ENCODE data around the gene CDK17.
"Not testable (repeated sequence)": the region's sequence is repeated elsewhere in the genome, so short reads cannot be mapped to it uniquely, and the experiment has no call there.

The CDK17 gene

DNA sequence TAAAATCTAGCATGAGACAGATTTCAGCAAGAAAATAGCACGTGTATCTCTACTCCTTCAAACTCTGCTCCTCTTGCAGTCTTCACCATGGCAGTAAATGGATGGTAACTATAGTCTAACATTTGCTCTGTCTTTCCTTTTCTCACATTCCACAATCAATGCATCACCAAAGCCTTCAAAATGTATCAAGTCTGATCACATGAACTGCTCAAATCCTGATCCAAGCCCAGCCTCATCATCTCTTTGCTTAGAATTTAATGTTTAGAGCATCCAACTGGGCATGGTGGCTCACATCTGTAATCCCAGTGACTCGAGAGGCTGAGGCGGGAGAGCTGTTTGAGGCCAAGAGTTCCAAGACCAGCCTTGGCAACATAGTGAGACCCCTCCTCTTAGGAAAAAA is 45.9 kb downstream of the CDK17 start:
- DNase-seq (ENCODE audit: low spot score), result no peak

GRCh38 chr12:96352161-96352835 is 47.9 kb downstream of the CDK17 start:
- no peak for DNase-seq (ENCODE audit: low spot score)

DNA sequence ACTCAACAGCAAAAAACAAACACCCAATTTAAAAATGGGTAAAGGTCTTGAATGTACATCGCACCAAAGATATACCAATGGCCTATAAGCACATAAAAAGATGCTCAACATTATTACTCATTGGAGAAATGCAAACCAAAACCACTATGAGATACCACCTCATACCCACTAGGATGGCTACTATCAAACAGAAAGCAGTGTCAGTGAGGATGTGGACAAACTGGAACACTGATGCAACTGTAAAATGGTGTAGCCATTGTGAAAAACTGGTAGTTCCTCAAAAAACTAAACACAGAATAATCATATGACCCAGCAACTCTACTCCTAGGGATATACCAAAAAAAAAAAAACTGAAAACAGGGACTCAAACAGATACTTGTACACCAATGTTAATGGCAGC is 49.3 kb downstream of the CDK17 start:
- no peak for DNase-seq (ENCODE audit: low spot score)

DNA sequence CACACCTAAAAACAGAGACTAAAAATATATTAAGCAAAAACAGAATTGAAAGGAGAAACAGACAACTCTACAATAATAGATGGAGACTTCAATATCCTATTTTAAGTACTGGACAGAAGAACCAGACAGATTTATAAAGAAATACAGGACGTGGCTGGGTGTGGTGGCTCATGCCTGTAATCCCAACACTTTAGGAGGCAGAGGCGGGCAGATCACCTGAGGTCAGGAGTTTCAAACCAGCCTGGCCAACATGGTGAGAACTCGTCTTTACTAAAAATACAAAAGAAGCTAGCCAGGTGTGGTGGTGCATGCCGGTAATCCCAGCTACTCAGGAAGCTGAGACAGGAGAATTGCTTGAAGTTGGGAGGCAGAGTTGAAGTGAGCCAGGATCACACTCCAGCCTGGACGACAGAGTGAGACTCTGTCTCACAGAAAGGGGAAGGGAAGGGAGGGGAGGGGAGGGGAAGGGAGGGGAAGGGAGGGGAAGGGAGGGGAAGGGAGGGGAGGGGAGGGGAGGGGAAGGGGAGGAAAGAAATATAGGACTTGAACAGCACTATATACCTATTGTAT is 53.0 kb downstream of the CDK17 start:
- no peak for DNase-seq (ENCODE audit: low spot score)

GRCh38 chr12:96346716-96347115 is 53.5 kb downstream of the CDK17 start:
- not testable (repeated sequence) for DNase-seq (ENCODE audit: low spot score)

GRCh38 chr12:96344124-96344695 is 56.0 kb downstream of the CDK17 start:
- DNase-seq (ENCODE audit: low spot score), result no peak

DNA sequence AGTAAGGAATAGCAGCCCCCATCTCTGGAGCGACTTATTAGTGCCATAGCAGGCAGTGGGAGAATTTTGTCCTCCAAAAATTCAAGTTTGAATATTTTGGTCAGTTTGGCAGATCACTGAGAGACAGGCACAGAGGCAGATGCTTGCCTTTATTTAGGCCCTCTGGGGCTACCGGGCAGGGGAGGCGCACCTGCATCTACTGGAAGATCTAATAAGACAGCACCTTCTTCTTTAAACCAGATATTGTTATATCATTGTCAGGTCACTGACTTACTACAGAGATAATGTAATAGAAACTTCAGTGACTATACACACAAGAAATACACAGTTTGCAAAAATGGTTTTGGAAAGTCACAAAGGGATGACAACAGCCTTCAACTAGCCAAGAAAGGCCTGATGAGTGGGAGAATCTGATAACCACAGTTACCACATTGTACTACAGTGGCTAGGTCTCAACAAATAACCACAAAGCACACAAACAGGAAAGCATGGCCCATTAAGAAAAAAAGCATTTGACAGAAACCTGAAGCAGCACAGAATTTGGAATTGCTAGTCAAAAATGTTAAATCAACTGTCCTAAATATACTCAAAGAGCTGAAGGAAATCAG is 56.8 kb downstream of the CDK17 start:
- DNase-seq (ENCODE audit: low spot score), result no peak

DNA sequence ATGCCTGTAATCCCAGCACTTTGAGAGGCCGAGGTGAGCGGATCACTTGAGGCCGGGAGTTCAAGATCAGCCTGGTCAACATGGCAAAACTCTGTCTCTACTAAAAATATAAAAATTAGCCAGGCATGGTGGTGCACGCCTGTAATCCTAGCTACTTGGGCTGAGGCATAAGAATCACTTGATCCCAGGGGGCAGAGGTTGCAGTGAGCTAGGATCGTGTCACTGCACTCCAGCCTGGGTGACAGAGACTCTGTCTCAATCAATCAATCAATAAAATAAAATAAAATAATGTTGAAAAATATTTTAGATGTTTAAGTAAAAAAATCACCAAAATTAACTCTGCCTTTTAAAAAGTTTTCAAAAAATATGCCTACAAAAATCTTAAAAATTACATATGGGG is 60.6 kb downstream of the CDK17 start:
- DNase-seq (ENCODE audit: low spot score), result not testable (repeated sequence)

DNA sequence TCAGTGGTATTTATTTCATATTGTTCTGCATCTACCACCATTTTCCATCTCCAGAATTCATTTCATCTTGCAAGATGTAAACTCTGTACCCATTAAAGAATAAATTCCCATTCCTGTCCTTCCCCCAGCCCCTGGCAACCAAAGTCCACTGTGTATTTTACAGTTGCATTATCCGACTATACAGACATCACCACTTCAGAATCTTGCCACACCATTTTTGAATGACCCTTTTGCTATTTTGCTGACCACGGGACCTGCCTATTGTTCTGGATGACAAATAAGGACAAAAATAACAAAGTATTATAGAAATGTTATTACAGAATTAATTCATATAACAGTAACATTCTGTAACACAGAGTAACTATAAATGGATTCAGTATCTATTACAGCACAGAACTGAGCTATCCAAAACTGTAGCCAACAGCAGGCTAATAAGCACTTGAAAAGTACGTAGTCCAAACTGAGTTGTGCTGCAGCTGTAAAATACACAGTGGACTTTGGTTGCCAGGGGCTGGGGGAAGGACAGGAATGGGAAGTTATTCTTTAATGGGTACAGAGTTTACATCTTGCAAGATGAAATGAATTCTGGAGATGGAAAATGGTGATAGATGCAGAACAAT is 61.3 kb downstream of the CDK17 start:
- DNase-seq (ENCODE audit: low spot score), result no peak

DNA sequence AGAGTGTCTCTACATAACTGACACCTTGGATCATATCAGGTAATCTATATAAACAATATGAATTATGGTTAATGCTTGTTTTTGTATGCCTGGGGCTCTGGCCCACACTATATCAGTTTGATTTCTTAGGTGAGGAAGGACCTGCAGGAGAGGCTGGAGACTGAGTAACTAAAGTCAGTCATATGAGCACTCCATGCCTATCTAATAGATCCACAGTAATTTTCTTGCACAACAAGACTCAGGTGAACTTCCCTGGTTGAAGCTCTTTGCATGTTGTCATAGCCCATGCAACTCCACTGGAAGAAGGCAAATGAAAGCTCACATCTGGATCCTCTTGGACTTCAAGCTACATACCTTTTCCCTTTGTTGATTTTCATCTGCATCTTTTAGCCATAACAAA is 62.3 kb downstream of the CDK17 start:
- no peak for DNase-seq (ENCODE audit: low spot score)

DNA sequence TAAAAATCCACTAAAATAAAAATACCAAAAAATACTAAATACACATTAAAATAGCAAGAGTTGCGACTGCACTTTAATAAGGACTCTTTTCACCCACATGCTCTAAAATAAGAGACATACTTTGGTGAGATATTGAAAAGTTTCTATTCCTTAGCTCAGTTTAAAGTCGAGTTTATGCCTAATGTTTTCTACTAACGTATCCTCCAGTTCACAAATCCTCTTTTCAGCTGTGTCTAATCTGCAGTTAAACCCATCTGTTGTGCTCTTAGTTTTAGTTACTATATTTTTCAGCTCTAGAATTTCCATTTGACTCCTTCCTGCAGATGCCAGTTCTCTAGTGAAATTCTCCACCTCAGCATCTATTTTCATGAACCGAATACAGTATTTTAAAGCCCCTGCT is 63.8 kb downstream of the CDK17 start:
- no peak for DNase-seq (ENCODE audit: low spot score)

DNA sequence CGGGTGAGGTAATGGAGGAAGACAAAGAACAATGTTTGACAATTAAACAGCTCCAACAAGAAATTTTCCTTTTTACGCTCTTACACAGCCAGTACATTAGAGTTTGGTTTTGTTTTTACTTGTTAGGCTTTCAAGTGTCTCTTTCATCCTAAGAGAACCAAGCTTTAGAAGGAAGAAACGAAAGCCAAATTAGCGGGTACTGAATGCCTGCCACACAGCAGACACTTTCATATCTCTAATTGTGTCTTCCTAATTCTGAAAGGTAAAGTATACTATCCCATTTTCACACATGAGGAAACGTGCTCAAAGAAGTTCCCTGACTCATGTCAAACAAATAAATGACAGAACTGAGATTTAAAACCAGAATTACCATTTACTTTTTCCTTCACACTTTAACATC is 65.0 kb downstream of the CDK17 start:
- DNase-seq (ENCODE audit: low spot score), result no peak

DNA sequence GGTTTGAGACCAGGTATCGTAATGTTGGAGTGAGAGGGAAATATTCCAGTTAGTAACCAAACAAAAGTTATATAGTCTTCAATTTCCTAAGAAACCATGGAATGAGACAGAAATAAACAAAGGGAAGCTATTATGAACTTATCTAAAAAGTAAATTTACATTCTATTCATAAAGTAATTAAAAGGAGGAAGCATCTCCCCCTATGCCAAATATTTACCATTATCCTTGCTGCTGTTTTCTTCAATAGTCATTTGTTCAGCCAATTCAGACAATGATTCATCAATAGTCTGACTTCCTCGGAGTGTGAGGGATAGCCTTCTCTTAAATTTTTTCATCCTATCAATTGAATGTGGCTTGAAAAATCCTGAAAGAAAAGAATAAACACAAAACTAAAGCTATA is 65.7 kb downstream of the CDK17 start:
- DNase-seq (ENCODE audit: low spot score), result no peak

DNA sequence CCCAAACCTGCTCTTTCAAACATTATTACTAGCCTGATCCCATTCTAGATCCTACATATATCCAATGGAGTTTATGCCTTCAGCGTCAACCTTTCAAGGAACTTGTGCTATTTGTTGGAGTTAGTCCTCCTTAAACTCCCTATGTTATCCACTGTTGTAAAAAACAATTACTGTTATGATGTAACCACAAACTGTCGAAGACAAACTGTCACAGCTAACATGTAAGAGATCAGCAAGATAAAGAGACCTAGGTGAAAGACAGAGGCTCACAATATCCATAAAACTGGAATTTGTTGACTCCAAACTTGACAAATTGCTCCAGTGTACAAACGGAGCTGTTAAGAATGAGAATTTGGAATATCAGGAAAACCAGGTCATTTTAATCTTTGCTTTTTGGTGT is 70.7 kb downstream of the CDK17 start:
- DNase-seq (ENCODE audit: low spot score), result no peak

DNA sequence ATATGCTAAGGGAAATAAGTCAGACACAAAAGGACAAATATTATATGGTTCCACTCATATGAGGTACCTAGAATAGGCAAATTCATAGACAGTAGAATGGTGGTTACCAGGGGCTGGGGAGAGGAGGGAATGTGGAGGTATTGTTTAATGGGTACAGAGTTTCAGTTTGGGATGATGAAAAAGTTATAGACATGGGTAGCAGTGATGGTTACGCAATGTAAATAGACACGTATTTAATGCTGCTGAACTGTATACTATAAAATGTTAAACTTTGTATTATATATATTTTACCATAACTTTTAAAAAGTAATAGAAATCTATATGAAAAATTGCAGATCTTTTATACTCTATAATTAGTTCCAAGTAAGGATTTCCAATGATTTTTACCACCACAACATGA is 71.2 kb downstream of the CDK17 start:
- no peak for DNase-seq (ENCODE audit: low spot score)

- DNase-seq (ENCODE audit: low spot score), result no peak
These were observed 72.3 kb downstream of the CDK17 start for GRCh38 chr12:96327889-96328288.

GRCh38 chr12:96327346-96327745 is 72.9 kb downstream of the CDK17 start:
- no peak for DNase-seq (ENCODE audit: low spot score)

DNA sequence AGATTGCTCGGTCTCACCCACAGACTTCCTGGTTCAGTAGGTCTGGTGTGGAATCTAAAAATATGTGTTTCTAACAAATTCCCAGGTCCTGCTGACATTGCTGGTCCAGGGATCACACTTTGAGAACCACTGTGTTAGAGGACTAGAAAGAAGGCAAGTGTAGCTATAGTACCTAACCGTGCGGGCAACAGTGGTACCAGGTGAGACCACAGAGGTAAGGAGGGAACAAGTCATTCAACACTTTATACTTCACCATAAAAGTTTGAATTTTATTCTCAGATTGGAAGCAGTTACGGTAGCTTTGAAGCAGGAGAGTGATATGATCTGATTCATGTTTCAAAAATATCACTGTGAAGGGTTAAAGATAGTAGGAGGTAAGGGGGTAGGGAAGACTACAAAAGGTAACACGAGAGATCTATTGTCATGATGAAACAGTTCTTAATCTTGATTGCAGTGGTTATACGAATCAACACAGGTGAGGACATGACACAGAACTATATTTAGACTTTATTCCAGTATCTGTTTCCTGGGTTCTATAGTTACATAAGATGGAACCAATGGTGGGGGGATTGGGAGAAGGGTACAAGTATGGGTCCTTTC is 73.5 kb downstream of the CDK17 start:
- no peak for DNase-seq (ENCODE audit: low spot score)

DNA sequence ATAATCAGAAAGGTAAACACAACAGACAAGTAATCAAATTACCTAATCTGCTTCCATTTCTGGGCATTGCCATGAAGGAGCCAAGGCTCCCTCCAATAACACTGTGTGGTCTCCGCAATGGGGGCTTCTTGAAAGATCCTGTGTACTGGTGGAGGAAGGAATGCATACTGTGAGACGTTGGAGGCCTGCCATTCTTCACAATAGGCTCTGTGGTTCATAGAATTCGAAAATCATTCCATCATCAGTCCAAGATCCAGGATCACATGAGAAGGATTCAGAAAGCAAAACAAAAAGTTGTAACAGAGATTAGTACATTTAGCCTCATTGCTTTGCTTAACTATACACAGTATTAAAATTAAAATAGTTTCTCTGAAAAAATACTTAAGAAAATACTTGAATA is 76.3 kb downstream of the CDK17 start:
- DNase-seq (ENCODE audit: low spot score), result no peak

DNA sequence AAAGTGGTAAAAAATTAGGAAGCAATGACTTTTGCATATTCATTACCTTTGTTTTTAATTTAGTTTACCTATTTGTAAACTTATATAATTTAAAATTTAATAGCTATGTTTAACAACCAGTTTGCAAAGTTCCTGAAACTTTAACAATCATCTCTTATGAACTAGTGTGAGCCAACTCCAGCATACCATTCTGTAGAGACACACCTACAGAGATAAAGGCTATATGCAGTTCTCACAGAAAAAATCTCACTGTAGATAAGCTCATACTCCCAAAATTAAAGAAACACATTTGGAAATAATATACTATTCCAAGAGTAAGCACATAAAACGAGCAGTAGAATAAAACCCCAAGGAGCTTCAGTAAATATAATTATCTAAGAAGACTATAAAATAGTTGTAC is 77.5 kb downstream of the CDK17 start:
- no peak for DNase-seq (ENCODE audit: low spot score)

- DNase-seq (ENCODE audit: low spot score), result no peak
These were observed 78.3 kb downstream of the CDK17 start for GRCh38 chr12:96321941-96322340.

- not testable (repeated sequence) for DNase-seq (ENCODE audit: low spot score)
These were observed 82.4 kb downstream of the CDK17 start for GRCh38 chr12:96317801-96318200.
